ENCODE measurements around the gene CHMP2A. TPM values are rescaled to one million over a fixed set of nuclear protein-coding genes. Genes with fewer than 3 reads are reported as not detected.
A peak's percentile ranks its signal among the peaks of the same experiment; 100 is the strongest.
"Not testable (repeated sequence)": the region's sequence is repeated elsewhere in the genome, so short reads cannot be mapped to it uniquely, and the experiment has no call there.

The CHMP2A gene
- total RNA-seq, 2 donors from 2014 or later, result 96.9 to 103 TPM

DNA sequence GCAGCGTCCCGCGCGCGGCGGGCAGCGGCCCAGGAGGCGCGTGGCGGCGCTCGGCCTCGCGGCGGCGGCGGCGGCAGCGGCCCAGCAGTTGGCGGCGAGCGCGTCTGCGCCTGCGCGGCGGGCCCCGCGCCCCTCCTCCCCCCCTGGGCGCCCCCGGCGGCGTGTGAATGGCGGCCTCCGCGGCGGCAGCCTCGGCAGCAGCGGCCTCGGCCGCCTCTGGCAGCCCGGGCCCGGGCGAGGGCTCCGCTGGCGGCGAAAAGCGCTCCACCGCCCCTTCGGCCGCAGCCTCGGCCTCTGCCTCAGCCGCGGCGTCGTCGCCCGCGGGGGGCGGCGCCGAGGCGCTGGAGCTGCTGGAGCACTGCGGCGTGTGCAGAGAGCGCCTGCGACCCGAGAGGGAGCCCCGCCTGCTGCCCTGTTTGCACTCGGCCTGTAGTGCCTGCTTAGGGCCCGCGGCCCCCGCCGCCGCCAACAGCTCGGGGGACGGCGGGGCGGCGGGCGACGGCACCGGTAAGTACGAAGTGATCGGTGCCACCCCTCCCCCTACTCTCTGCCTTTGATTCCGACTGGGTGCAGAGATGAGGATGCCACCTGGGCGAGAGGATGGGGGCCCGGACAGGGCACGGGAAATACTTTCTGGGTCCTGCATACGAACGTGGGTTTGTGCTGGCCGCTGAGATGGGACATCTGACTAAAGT is 10.2 kb downstream of the CHMP2A start:
- intact Hi-C loops (cut with DNase I), result no loop called here
- no peak for DNase-seq (ENCODE audit: low spot score)

DNA sequence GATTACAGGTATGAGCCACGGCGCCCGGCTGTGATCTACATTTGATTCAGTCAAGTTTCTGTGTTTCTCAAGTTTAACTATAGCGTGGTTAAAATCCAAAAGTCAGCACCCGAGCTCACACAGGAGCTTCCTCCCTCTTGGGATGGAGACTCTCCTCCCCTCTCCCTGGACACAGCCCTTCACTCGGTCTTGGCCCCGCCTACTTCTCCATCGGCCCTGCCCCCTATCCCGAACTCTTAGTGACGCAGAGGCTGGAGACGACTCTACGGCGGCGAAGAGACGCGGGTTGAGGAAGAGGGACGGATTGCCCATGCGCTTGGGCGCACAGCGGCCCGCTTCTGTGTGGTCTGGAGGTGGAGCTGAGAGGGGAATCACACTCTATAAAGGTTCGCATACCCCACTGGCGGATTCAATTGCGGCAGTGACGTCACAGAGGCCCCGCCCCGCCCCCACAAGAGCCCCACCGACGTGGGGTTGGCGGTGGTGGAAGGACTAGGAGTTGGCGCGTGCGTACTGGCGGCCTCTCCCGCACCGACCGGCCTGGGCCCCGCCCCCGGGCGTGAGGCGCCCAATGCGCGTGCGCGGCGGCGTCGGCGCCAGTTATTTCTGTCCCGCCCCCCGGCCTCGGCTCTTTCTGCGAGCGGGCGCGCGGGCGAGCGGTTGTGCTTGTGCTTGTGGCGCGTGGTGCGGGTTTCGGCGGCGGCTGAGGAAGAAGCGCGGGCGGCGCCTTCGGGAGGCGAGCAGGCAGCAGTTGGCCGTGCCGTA is 10.9 kb downstream of the CHMP2A start, which contains the start of gene TRIM28:
Gene TRIM28, plus strand, starts transcription at position 239 of the 765 bp plus-strand sequence. CDS start 694 bp downstream, outside the sequence.
- intact Hi-C loops (cut with DNase I), result no loop called here

DNA sequence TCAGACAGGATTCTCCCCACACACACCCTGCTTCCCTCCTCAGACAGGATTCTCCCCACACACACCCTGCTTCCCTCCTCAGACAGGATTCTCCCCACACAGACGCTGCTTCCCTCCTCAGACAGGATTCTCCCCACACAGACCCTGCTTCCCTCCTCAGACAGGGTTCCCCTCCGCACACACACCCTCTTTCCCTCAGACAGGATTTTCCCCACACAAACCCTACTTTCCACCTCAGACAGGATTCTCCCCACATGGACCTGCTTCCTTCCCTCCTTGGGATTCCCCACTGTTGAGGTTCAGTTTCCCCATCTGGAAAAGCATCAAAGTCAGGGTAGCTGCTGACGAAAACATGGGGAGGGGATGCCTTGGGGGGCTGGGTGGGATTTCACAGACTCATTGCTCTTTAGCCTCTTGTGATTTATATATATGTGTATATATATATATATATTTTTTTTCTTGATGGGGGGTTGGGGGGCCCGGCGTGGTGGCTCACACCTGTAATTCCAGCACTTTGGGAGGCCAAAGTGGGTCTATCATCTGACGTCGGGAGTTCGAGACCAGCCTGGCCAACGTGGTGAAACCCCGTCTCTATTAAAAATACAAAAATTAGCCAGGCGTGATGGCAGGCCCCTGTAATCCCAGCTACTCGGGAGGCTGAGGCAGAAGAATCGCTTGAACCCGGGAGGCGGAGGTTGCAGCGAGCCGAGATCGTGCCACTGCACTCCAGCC is 12.1 kb downstream of the CHMP2A start:
- intact Hi-C loops (cut with DNase I); DNase-seq (ENCODE audit: low spot score): not testable (repeated sequence)

More for the DNA sequence above, 10.9 kb downstream of the CHMP2A start, which contains the start of gene TRIM28:
- DNase-seq (ENCODE audit: low spot score), result peak; percentile 100

DNA sequence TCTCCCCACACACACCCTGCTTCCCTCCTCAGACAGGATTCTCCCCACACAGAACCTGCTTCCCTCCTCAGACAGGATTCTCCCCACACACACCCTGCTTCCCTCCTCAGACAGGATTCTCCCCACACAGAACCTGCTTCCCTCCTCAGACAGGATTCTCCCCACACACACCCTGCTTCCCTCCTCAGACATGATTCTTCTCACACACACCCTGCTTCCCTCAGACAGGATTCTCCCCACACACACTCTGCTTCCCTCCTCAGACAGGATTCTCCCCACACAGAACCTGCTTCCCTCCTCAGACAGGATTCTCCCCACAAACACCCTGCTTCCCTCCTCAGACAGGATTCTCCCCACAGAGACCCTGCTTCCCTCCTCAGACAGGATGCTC is 15.7 kb downstream of the CHMP2A start:
- DNase-seq (ENCODE audit: low spot score); intact Hi-C loops (cut with DNase I): not testable (repeated sequence)

DNA sequence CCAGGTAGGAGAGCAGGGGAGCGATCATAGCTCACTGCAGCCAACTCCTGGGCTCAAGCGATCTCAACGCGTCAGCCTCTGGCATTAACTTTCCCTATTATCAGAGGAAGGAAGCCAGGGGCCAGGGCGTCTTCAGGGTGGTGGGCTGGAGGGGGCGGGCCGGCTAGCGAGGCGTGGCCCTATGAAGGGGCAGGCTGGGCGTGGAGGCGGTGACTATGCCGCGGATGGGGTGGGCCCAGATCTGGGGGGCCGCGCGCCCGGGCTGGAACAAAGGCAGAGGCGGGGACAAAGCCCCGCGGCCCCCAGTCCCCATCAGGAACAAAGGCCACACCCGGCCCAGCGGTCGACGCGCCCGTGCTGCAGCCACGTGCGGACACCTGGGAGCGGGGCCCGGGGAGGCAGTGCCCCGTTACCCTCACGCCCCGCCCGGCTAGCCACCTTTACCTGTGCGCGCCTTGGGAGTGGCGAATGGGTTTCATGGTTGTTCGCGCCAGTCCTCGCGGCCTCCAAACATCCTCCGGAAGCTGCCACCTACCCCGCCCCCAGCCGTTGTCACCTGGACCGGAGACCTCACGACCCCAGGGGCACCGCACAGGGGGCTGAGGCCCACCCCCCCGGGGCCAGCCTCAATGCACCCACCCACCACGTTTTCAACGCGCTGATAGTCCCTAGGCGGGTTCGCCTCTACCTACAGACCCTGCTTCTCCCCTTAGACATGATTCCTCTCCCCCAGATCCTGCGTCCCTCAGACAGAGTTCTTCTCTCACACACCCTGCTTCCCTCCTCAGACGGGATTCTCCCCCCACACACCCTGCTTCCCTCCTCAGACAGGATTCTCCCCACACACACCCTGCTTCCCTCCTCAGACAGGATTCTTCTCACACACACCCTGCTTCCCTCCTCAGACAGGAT is 16.4 kb downstream of the CHMP2A start:
- intact Hi-C loops (cut with DNase I), result no loop called here
- no peak for DNase-seq (ENCODE audit: low spot score)

DNA sequence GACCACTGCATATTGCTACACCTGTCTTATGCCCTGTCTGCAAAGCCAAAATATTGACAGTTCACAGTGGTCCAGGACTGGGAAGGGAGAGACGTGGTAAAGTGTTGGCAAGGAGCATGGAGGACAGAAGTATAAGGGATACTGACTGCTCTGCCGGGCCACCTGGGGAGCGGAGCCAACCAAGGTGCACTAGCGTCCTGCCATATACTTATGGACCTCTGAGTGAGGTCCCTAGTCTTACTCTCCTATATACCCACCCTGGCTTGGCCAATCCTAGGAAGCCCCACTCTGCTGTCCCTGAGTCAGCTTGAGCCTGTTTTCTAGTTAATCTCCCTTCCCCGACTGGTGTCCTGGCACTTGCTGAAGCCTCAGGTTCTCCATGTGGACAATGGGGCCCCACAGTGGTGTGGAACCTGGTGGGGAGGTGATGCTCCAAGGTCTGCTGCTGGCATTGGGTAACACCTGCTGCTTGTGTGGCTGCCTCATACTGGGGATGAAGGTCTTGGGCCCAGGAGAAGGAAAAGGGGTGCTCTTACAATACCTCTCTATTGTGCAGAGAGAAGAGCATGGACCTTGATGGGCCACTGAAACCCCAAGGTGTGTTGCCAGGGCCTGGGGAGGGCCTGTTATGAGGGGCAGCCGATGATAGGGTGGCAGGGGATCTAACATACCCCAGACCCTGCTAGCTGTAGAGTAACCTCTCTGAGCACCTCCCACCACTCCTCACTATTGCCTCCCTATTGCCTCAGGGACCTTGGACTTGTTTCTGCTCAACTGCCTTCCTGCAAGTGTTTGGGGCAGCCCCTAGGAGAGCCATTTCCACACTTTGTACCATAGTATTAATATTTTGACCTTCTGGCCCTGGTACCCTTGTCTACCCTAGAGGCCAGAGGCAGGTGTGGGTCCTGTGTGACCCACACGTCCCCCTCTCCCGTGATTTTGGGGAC is 17.8 kb downstream of the CHMP2A start:
- DNase-seq (ENCODE audit: low spot score), result no peak
- intact Hi-C loops (cut with DNase I), result no loop called here

DNA sequence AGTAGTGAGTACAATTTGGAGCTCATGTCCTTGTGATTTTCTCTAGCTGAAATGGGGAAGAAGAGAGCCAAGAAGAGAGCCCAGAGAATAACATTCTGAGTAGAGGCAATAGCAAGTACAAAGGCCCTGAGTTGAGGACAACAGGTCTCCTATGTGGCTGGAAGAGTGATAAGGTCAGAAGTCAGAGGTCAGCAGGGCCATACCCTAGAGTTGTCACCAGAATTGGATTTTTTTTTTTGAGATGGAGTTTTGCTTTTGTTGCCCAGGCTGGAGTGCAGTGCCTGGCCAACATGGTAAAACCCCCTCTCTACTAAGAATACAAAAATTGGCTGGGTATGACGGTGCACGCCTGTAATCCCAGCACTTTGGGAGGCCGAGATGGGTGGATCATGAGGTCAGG is 19.0 kb downstream of the CHMP2A start:
- no peak for DNase-seq (ENCODE audit: low spot score)
- intact Hi-C loops (cut with DNase I), result no loop called here

DNA sequence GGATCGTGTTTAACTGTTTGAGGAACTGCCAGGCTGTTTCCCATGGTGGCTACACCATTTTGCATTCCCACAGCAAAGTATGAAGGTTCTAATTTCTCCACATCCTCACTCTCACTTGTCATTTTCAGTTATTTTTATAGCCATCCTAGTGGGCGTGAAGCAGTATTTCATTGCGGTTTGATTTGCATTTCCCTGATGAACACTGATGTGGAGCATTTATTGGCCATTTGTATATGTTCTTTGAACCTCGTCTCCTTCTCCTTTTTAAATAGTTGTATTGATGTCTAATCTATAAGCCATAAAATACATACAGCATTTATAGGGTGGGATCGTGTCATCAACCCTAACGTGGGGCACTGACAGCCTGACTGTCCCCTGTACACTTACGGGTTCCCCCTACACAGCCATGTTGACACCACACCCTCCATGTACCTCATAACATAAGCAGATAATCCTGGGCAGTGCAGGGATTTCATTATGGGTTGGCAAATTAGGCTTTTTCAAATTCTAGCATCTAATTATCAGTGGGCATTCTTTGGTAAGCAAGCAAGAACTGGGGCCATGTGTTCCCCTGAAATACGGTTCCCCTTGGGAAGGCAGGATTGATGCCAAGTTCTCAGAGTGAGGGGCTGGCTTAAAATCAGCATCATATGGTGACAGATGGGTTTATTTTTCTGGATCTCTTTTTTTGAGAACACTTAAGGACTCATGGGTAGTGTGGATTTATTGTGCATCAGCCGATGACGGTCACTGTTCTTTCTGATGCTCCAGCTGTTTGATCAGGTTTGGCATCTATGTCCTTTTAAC is 23.7 kb downstream of the CHMP2A start:
- intact Hi-C loops (cut with DNase I), result no loop called here
- DNase-seq (ENCODE audit: low spot score), result no peak

DNA sequence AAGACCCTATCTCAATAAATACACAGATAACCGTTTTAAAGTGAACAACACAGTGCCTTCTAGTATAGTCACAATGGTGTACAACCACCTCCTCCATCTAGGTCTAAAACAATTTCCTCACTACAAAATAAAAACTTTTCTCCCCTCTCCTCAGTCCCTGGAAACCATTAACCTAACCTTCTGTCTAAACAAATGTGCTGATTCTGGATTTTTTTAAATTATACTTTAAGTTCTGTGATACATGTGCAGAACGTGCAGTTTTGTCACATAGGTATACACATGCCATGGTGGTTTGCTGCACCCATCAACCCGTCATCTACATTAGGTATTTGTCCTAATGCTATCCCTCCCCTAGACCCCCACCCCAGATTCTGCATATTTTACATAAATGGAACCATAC is 25.5 kb downstream of the CHMP2A start:
- intact Hi-C loops (cut with DNase I), result no loop called here
- no peak for DNase-seq (ENCODE audit: low spot score)

DNA sequence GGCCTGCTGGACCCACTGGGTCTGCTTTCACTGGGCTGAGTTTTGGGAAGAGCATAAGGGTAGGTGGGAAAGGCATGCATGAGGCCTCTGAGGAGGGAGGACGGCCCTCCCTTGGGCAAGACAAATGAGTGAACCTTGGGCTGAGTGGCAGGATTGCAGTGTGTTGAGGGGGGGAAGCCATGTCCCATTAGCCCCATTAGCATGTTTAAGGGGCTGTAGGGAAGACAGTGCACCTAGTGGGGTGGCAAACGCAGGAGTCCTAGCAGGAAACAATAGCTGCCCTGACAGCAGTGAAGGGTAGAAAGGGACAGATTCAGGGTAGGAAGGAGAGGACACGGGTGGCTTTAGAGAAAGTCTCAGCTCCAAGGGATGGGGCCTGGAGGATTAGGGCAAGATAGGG is 32.2 kb downstream of the CHMP2A start:
- intact Hi-C loops (cut with DNase I), result no loop called here
- no peak for DNase-seq (ENCODE audit: low spot score)

DNA sequence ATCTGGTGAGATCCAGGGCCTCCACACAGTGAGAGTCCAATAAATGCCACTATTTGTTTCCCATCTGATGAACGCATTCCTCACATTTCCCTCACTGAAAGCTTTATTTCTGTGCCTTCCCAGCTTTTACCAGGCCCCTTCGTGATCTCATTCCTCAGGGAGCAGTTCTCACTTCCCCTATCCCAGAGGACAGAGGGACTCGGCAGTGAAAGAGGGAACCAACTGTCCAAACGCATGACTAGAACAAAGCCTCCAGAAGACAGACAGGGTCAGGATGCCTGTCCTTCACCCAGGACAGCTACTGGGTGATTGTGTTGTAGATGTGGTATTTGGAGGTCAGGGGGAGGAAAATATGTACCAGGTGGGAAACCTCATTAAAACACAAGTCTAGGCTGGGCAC is 33.3 kb downstream of the CHMP2A start:
- intact Hi-C loops (cut with DNase I), result no loop called here
- DNase-seq (ENCODE audit: low spot score), result no peak

DNA sequence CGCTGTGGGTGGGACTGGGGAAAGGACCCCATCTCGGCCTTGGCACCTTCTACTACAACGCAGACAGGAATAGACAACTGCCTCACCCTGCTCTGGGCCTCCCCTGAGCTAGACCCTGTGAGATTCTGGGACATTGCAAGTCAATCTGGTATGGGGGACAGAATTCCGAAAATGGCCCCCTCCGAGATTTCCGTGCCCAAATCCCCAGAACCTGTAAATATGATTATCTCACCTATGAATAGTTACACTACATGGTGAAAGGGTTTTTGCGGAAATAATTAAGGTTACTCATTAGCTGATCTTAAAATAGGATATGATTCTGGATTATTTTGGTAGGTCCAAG is 34.7 kb downstream of the CHMP2A start:
- intact Hi-C loops (cut with DNase I), result no loop called here
- no peak for DNase-seq (ENCODE audit: low spot score)

DNA sequence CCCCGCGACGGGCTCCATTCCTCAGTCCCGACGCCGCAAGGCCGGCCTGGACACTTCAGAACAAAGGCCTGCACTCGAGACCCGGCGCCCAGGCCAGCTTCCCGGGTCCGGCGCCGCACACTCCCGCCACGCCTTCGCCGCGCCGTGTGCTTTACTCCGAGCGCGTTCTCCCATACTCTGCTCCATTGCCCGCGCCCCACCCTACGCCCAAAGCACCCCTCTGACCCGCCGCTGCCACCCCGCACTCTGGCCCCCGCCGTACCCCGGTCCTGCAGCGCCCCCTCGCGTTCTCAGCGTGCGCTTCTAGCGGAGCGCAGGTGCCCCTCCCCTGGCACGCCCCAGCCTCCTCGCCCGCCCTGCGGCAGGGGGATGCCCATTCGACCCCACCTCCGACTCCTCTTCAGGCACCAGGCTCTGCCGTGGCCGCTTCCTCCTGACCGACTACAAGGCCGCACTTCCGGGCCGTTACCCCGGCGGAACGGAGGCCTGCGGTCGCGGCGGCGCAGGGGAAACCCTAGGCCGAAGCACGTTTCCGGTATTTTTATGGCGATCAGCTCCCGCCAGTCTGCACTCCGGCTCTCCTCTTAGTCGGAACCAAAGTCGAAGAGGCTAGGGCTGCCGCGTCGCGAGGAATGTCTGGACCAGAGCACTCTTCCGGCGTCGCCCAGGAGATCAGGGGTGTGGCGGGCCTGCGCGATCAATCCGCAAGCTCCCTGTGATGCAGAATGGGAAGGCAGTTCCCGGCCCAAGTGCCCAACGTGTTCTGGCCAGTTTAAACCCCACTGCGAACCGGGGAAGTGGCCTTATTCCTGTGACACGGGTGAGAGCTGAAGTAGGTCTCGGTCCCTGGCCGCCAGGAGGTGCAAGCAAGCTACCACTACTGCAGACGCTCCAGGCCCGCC is 35.3 kb downstream of the CHMP2A start, which contains the start of gene ZBTB45:
Gene ZBTB45, minus strand, starts transcription at position 456 of the 902 bp plus-strand sequence. CDS start 2,137 bp downstream, outside the sequence.
- intact Hi-C loops (cut with DNase I), result no loop called here
- peak; percentile 98 for DNase-seq (ENCODE audit: low spot score)

DNA sequence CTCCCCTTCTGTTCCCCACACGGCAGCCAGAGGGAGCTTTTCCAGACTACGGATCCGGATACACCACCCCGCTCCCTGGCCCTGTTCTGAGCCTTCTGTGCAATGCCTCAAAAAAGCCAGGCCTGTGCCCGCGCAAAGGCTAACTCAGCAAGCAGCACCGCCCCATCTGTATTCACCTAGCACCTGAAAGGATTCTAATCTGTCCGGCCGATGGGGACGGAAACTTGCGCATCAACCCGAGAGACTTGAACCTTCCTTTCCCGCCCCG is 35.9 kb downstream of the CHMP2A start:
- DNase-seq (ENCODE audit: low spot score), result peak; percentile 88
- intact Hi-C loops (cut with DNase I), result no loop called here

DNA sequence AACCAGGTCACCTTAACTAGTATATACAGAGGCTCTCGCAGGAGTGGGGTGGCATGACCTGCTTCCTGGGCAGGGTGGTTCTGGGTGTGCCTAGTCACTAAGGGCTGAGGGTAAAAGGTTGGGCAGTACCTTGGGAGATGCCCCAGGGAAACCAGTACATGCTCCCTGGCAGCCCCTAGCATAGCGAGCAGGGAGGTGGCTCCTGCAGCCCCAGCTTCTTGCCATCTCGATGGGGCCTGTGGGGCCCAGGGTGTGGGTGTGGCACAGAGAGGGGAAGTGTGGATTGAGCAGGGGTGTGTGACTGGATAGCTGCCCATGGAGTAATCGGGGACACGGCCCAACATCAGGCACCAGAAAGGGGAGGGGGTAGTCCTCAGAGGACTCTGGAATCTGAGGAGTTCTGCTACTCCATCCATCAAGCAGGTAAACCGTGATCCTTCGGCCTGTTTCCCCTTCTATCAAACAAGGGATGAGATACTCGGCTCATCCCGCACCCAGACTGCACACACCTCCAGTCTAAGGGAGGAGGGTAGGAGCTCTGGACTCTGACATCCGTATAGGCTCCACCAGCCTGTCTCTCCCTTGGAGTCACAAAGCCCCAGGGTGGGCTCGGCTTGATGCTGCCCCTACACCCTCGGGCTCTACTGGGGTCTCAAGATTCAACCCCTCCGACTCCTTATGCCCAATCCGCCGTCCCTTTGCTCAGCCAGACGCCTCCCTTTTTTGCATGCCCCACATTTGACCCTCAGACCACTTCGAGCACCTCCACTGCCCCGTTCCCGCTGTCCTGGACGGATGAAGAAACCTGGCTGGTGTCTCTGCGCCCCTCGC is 36.4 kb downstream of the CHMP2A start:
- intact Hi-C loops (cut with DNase I), result no loop called here
- no peak for DNase-seq (ENCODE audit: low spot score)

Measured in posterior vena cava (tissue), 2 donors.